Islet of Langerhans (tissue), 1 donor: ENCODE results near the gene LRGUK.

ENCODE experiments used
- FAIRE-seq: peaks from one replicate; lab custom pipeline; 2011; peaks lifted over from hg19 to GRCh38; lab: Jason Lieb, UNC

Gene LRGUK

GRCh38 chr7:134128829-134129228 lies 1.7 kb downstream of the LRGUK start:
- no peak for FAIRE-seq

- no peak for FAIRE-seq
Observed at GRCh38 chr7:134129856-134130523, 2.9 kb downstream of the LRGUK start.

GRCh38 chr7:134134004-134134403 lies 6.9 kb downstream of the LRGUK start:
- FAIRE-seq = no peak

- peak; percentile 60 for FAIRE-seq
Observed at GRCh38 chr7:134140889-134141867, 14.0 kb downstream of the LRGUK start.

- no peak for FAIRE-seq
Observed at GRCh38 chr7:134141868-134142264, 14.7 kb downstream of the LRGUK start.

- FAIRE-seq = no peak
Observed at GRCh38 chr7:134153493-134154136, 26.5 kb downstream of the LRGUK start.

GRCh38 chr7:134154581-134155130 lies 27.5 kb downstream of the LRGUK start:
- no peak for FAIRE-seq

- no peak for FAIRE-seq
Observed at GRCh38 chr7:134155206-134155605, 28.1 kb downstream of the LRGUK start.

- no peak for FAIRE-seq
Observed at GRCh38 chr7:134155871-134156270, 28.7 kb downstream of the LRGUK start.

GRCh38 chr7:134165252-134165651 lies 38.1 kb downstream of the LRGUK start:
- no peak for FAIRE-seq

GRCh38 chr7:134167250-134167649 lies 40.1 kb downstream of the LRGUK start:
- FAIRE-seq = no peak

GRCh38 chr7:134167841-134168240 lies 40.7 kb downstream of the LRGUK start:
- no peak for FAIRE-seq

- no peak for FAIRE-seq
Observed at GRCh38 chr7:134174795-134175261, 47.7 kb downstream of the LRGUK start.

GRCh38 chr7:134175334-134176036 lies 48.3 kb downstream of the LRGUK start:
- FAIRE-seq = no peak

GRCh38 chr7:134176037-134176350 lies 48.9 kb downstream of the LRGUK start:
- FAIRE-seq = no peak

GRCh38 chr7:134179036-134180011 lies 52.2 kb downstream of the LRGUK start:
- FAIRE-seq = no peak

GRCh38 chr7:134180376-134180775 lies 53.2 kb downstream of the LRGUK start:
- no peak for FAIRE-seq

- no peak for FAIRE-seq
Observed at GRCh38 chr7:134182078-134182477, 54.9 kb downstream of the LRGUK start.

- no peak for FAIRE-seq
Observed at GRCh38 chr7:134184767-134185166, 57.6 kb downstream of the LRGUK start.

GRCh38 chr7:134186027-134186426 lies 58.9 kb downstream of the LRGUK start:
- FAIRE-seq = no peak

- FAIRE-seq = no peak
Observed at GRCh38 chr7:134186801-134187200, 59.7 kb downstream of the LRGUK start.
